ENCODE data around the gene GHDC. TPM values are rescaled to one million over a fixed set of nuclear protein-coding genes. Genes with fewer than 3 reads are reported as not detected.

The GHDC gene
- total and polyA plus RNA-seq, 2 of the 13 experiments (the other 11 are each of a cell fraction or from before 2014, with no cell fraction given): 15.4 to 22.5 TPM

- TF ChIP-seq CENPX (CRISPR knock-in tag; IDR thresholded peaks at IDR 0.05): no peak
- TF ChIP-seq SUZ12 (IDR thresholded peaks at IDR 0.05; ENCODE audit: low read depth, low read length): no peak
- TF ChIP-seq SAP130 (CRISPR knock-in tag; IDR thresholded peaks at IDR 0.05; ENCODE audit: low read depth): peak; percentile 66; the same call in 1 of the 2 replicates
- TF ChIP-seq ZNF282 (IDR thresholded peaks at IDR 0.05; ENCODE audit: partially characterized antibody): no peak
- TF ChIP-seq RFXANK (CRISPR knock-in tag; IDR thresholded peaks at IDR 0.05): no peak
- TF ChIP-seq DMAP1 (CRISPR knock-in tag; IDR thresholded peaks at IDR 0.05): no peak
- TF ChIP-seq PAWR (CRISPR knock-in tag; IDR thresholded peaks at IDR 0.05; ENCODE audit: borderline replicate concordance): no peak
- TF ChIP-seq SP5 (CRISPR knock-in tag; IDR thresholded peaks at IDR 0.05; ENCODE audit: borderline replicate concordance, low read depth): no peak
- TF ChIP-seq, protein P1, sequence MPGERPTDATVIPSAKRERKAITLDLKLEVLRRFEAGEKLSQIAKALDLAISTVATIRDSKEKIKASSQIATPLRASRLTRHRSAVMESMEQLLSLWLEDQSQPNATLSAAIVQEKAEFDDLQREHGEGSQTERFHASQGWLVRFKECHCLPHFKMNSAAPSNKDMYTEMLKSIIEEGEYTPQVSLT (CRISPR knock-in tag; IDR thresholded peaks at IDR 0.05; ENCODE audit: borderline replicate concordance, low read depth): no peak
- no peak for TF ChIP-seq ZNF790 (CRISPR knock-in tag; IDR thresholded peaks at IDR 0.05; ENCODE audit: borderline replicate concordance)
- no peak for TF ChIP-seq ZNF564 (CRISPR knock-in tag; IDR thresholded peaks at IDR 0.05)
- 0 out of 2 replicates have a peak, but pooled peaks have one; percentile 28 for TF ChIP-seq HOXA9 (CRISPR knock-in tag; IDR thresholded peaks at IDR 0.05; ENCODE audit: borderline replicate concordance)
- TF ChIP-seq XRCC5 (optimal IDR thresholded peaks at IDR 0.05; ENCODE audit: low read length): peak; percentile 41
- TF ChIP-seq U2AF1 (optimal IDR thresholded peaks at IDR 0.05; ENCODE audit: low read depth, low read length): no peak
- no peak for TF ChIP-seq ZBTB49 (CRISPR knock-in tag; IDR thresholded peaks at IDR 0.05; ENCODE audit: borderline replicate concordance)
- no peak for TF ChIP-seq ARNT (IDR thresholded peaks at IDR 0.05)
- TF ChIP-seq BORCS8-MEF2B (CRISPR knock-in tag; IDR thresholded peaks at IDR 0.05): no peak; the same call in 1 of the 2 replicates
- TF ChIP-seq EEA1 (CRISPR knock-in tag; IDR thresholded peaks at IDR 0.05; ENCODE audit: borderline replicate concordance): no peak
- no peak for TF ChIP-seq SMAD9 (CRISPR knock-in tag; IDR thresholded peaks at IDR 0.05)
- no peak for TF ChIP-seq ZNF781 (CRISPR knock-in tag; IDR thresholded peaks at IDR 0.05; ENCODE audit: borderline replicate concordance, not compliant biosample characterization)
- TF ChIP-seq LCORL (IDR thresholded peaks at IDR 0.05): no peak
- no peak for TF ChIP-seq LCORL (CRISPR knock-in tag; IDR thresholded peaks at IDR 0.05)
- no peak for TF ChIP-seq SNAPC2 (CRISPR knock-in tag; IDR thresholded peaks at IDR 0.05)
- TF ChIP-seq, protein P2, sequence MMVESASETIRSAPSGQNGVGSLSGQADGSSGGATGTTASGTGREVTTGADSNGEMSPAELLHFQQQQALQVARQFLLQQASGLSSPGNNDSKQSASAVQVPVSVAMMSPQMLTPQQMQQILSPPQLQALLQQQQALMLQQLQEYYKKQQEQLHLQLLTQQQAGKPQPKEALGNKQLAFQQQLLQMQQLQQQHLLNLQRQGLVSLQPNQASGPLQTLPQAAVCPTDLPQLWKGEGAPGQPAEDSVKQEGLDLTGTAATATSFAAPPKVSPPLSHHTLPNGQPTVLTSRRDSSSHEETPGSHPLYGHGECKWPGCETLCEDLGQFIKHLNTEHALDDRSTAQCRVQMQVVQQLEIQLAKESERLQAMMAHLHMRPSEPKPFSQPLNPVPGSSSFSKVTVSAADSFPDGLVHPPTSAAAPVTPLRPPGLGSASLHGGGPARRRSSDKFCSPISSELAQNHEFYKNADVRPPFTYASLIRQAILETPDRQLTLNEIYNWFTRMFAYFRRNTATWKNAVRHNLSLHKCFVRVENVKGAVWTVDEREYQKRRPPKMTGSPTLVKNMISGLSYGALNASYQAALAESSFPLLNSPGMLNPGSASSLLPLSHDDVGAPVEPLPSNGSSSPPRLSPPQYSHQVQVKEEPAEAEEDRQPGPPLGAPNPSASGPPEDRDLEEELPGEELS (CRISPR knock-in tag; IDR thresholded peaks at IDR 0.05): no peak
- TF ChIP-seq EP300 (IDR thresholded peaks at IDR 0.05; ENCODE audit: low read depth in 2 of 2, low read length in 2 of 2): no peak
- no peak for TF ChIP-seq EP300 (CRISPR knock-in tag; IDR thresholded peaks at IDR 0.05; ENCODE audit: borderline replicate concordance)
- TF ChIP-seq SIX4 (CRISPR knock-in tag; IDR thresholded peaks at IDR 0.05): no peak
- TF ChIP-seq ZBTB8A (CRISPR knock-in tag; IDR thresholded peaks at IDR 0.05; ENCODE audit: borderline replicate concordance, low read depth): no peak
Observed at GRCh38 chr17:42180922-42181850, 13.1 kb downstream of the GHDC start, which contains the start of gene KCNH4 (continued).
